K562 treated with DMSO at 1 percent for 24 hours (cell line): ENCODE data around the gene RAB8A. TPM values are rescaled to one million over a fixed set of nuclear protein-coding genes. Genes with fewer than 3 reads are reported as not detected.

Experiments used
- total RNA-seq: library from RNA; unstranded; fragments of 300-600 nt; gene quantifications from 2 replicates; pipeline ENCODE4 v1.2.3, GENCODE V29; 2022; ENCODE audit warnings: low read depth; ENCODE audit not compliant: insufficient read depth

The RAB8A gene
- 30.6 and 33.1 TPM in 2 replicates for total RNA-seq

GRCh38 chr19:16111160-16111908, at the start of gene RAB8A:
Gene RAB8A, plus strand, starts transcription at chr19:16111889. Its CDS starts 13 bp downstream, at chr19:16111902.

GRCh38 chr19:16076154-16076957, 35.3 kb upstream of the RAB8A start, which contains the start of gene TPM4:
Gene TPM4, plus strand, starts transcription at chr19:16076495. Its CDS starts 71 bp downstream, at chr19:16076566.

GRCh38 chr19:16143399-16144215, 31.9 kb downstream of the RAB8A start, which contains the start of gene HSH2D:
Gene HSH2D, plus strand, starts transcription at chr19:16143685. Its CDS starts 5,066 bp downstream, at chr19:16148751.

Other genes starting within 250 kb of the RAB8A start
- gene CYP4F2, start 213.8 kb upstream of the RAB8A start, total RNA-seq = 0.31 and 1.6 TPM in 2 replicates
- not detected in 2 replicates for gene CYP4F11, start 177.4 kb upstream of the RAB8A start, total RNA-seq
- gene OR10H4, start 162.9 kb upstream of the RAB8A start, total RNA-seq = not detected in 2 replicates
- 101 and 107 TPM in 2 replicates for gene TPM4, start 35.4 kb upstream of the RAB8A start, total RNA-seq
- 0.44 and 0.54 TPM in 2 replicates for gene HSH2D, start 31.8 kb downstream of the RAB8A start, total RNA-seq
- gene CIB3, start 61.6 kb downstream of the RAB8A start, total RNA-seq = not detected in 2 replicates
- gene FAM32A, start 73.5 kb downstream of the RAB8A start, total RNA-seq = 79.3 and 86.5 TPM in 2 replicates
- gene AP1M1, start 86.0 kb downstream of the RAB8A start, total RNA-seq = 126 and 127 TPM in 2 replicates
- gene KLF2, start 212.9 kb downstream of the RAB8A start, total RNA-seq = 4.8 and 5.6 TPM in 2 replicates